Glomerular endothelial cell (primary cell): Measurements from ENCODE around the gene GMPR2. TPM values are rescaled to one million over a fixed set of nuclear protein-coding genes. Genes with fewer than 3 reads are reported as not detected.

Experiments
- DNase-seq: peaks from one replicate; pipeline ENCODE4 v3.0.0-alpha.2; 2011; ENCODE audit warnings: low read depth, low spot score; ENCODE audit errors: extremely low read depth
- total RNA-seq: library from RNA; depleted of rRNA; stranded (reverse); fragments of >200 nt; gene quantifications from 2 replicates; pipeline ENCODE4 v1.2.3, GENCODE V29; 2015

The GMPR2 gene
- total RNA-seq, 1 donor from 2014 or later: 51.6 TPM

- DNase-seq: no peak
Measured at GRCh38 chr14:24249230-24250021, 16.7 kb downstream of the GMPR2 start.

- DNase-seq: no peak
Measured at GRCh38 chr14:24250354-24250753, 17.6 kb downstream of the GMPR2 start.

- DNase-seq: no peak
Measured at GRCh38 chr14:24251880-24252288, 19.2 kb downstream of the GMPR2 start.

- no peak for DNase-seq
Measured at GRCh38 chr14:24252289-24253124, 19.8 kb downstream of the GMPR2 start.

DNA sequence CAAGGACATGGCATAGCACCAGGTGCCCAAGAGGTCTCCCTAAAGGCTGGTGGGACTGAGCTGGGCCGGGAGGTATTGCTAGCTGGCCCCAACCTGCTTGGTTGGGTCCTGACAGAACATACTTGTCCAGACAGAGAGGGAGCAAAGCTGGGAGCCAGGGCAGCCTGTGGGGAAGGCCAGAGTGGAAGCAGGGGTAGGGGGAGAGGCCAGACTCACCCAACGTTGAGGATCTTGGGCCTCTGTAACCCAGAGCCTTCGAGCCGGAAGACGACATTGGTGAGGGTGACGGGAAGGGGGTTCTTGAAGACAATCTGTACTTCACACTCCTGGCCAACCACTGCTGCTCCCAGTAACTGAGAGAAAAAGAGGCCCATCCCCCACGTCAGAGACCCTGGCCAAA, 21.2 kb downstream of the GMPR2 start:
- no peak for DNase-seq

DNA sequence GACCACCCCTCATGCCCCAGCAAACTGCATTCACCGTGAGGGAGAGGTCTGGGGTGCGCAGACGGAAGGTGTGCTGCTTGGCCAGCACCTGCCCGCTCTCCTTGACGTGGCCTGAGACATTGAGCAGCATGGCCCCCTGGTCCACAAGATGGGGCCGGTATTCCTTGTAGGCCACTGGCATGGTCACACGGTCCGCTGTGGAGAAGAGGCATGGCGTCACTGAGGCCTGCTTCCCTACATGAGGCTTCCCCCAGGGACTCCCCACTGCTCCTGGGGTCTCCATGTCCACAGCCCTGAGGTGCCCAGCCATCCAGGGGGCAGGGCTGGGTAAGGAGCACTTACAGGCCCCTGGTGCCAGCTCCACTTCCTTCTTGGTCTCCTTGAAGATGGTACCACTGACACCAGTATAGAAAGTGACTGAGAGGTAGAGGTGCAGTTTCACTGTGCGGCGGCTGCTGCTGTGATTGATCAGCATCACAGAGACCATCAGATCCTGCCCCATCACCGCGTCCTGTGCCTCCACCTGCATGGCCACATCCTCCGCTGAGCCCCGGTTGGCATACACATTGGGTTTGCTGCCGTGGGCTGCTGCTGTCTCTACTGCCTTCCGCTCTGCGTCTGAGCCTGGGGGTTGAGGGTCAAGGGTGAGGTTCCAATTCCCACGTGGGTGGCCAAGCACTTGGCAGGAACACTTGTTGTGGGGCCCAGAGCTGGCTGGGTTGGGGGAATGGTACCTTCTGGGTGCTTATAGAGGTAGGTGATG, 22.1 kb downstream of the GMPR2 start:
- no peak for DNase-seq

DNA sequence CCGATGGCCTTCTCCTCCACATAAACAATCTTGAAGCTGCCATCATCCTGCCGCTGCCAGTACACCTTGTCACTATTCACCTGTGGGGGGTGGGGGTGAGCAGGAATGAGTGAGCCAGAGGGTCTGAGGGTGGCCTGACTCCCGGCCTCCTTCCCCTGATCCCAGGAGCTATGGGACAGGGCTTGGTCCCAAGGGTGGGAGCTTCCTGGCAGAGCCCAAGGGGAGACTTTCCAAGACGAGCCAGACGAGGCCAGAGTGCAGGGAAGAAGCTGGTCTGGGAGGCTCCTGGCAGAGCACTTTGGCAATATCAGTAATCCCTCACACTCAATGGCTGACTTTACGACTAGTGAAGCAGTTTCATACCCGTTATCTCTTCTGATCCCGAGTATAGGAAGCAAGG, 22.7 kb downstream of the GMPR2 start:
- no peak for DNase-seq

DNA sequence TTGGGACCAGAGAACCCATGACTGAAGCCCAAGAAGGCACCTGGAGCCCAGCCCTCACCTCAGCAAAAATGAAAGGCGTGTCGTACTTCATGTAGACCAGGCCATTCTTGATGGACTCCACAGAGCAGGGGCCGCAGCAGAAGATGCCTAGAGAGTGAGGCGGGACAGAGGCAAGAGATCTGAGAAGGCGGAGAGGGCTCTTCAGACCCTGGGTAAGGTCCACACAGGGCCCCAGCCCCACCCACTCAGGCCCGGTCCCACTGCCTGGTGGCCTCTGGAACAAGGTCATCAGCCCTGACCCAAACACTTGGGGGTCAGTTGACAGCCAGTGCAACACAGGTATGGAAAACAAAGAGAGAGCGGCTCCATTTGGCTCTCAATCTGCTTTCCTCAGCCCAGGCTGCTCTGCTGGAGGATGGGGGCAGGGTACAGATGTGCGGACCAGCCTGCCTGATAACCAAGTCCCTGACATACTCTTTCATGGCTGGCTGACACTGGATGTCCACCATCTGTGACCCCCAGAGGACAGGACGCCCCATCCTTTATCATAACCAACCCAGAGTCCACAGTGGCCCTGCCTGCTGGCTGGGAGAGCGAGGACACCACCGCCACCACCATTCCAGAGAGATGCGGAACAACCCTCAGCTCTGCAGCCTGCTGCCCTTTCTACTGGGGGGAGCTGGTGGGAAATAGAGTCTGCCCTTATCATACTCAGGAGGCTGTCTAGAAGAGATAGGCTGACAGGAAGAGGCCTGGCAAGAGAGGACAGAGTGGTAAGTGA, 23.4 kb downstream of the GMPR2 start:
- no peak for DNase-seq

- no peak for DNase-seq
Measured at GRCh38 chr14:24256960-24257359, 24.2 kb downstream of the GMPR2 start.

DNA sequence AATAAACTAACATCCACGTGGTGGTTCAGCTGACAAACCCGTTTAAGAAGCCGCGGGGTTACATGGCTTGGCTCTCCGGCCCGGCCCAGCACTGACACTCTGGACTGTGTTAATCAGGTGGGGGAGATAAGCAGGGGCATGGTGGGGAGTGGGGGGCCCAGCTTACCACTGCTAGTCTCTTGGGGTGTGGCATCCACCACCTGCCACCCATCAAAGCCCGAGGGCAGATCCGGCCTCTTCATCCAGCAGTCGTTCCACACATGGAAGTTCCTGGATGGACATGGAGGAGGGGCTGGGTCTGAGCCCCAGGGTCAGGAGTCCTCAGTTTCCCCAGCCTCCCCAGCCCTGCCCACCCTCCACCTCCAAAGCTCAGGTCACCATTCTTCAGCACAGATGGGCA, 25.4 kb downstream of the GMPR2 start:
- DNase-seq: no peak

DNA sequence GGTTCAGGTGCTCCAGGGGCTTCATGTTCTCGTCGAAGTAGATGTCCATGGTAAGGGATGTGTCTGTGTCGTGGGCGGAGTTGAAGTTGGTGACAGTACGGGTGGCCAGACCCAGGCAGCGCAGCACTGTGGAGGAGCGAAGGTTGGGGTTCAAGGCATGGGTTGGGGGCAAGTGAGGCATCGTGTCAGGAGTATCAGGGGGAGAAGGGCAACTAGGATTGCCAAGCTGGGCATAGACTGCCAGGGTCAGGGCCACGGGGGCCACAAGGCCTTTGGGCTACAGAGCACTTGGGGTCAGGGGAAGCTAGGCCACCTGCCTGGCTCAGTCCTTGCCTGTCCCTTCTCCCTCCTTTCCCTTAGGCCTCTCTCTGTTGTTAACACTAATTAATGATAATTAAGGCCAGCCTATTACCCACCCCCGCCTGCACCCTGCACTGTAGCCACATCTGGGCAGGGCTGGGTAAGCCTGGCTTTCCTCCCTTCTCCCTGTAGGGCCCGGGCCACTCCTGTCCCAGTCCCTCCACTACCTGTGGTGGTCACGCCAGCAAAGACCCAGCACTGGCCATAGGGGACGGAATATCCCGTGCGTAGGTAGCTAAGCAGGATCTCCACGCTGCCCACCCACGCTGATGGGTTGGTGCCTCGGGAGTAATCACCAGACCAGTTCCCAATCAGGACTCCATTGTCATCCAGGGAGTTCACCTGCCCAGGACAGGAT, 26.0 kb downstream of the GMPR2 start:
- DNase-seq: no peak

- no peak for DNase-seq
Measured at GRCh38 chr14:24259282-24260025, 26.7 kb downstream of the GMPR2 start.

DNA sequence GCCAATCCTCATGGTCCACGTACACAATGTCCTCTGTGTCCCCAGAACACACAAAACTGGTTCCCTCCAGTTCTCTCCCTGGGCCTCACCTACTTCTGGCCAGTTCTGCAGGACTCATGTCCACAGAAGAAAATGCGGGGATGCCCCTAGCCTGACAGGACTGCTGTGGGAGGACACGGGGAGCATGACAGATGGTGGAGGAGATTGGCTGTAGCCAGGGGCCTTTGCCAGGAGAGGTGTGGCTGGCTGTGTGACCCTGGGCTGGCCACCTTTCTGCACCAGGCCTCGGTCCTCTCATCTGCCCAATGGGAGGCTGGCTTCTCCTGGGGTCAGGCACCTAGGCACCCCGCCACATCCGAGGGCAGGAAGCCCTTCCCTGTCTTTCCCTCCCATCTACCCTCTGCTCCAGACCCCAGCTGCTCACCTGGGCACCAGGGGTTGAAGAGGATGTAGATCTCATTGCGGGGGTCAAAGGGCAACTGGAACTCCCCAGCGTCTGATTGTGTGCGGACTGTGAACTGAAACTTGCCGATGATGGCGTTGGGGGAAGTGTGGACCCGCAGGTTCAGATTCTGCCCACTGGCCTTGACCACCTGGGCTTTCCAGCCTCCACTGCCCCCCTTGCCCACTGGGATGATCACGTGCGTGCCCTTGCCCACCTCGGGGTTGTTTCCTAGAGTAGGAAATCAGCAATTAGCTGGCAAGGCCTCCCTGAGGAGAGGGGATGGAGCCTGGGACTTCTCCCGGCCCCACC, 27.5 kb downstream of the GMPR2 start:
- DNase-seq: no peak

- DNase-seq: no peak
Measured at GRCh38 chr14:24260780-24261157, 28.0 kb downstream of the GMPR2 start.

- DNase-seq: no peak
Measured at GRCh38 chr14:24261256-24261968, 28.7 kb downstream of the GMPR2 start.

DNA sequence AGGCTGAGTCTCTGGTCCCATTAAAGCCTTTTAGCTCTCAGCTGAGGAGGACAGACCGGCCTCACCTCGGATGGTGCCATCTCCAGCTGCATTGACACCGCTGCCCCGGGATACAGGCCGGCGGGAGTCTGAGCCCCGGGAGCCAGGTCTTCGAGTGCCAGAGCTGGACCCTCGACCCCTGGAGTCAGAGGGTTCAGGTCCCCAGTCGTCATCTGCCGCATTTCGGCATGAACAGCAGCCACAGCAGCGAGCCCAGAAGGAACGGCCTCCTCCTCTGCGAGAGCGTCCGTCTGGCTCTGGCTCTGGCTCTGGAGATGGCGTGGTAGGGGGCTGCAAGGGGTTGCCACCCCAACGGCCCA, 29.2 kb downstream of the GMPR2 start:
- no peak for DNase-seq

- DNase-seq: no peak
Measured at GRCh38 chr14:24262821-24263733, 30.3 kb downstream of the GMPR2 start, which contains the start of gene TGM1. TGM1 (minus strand) TSS chr14:24263177; CDS start chr14:24262352, 825 bp downstream.
